Esophagus (tissue), 2 donors: Measurements from ENCODE around the gene ARHGAP6. TPM values are rescaled to one million over a fixed set of nuclear protein-coding genes. Genes with fewer than 3 reads are reported as not detected.

ENCODE experiments used
- H3K27ac ChIP-seq, 2 donors: one replicate each; pipeline ENCODE4 v1.5.1; 2013; ENCODE audit warnings: low read depth in 2 of 2, mild to moderate bottlenecking in 2 of 2, inconsistent platforms in 1 of 2, low read length in 1 of 2, moderate library complexity in 1 of 2
- H3K27me3 ChIP-seq, 2 donors: one replicate each; pipeline ENCODE4 v1.6.1; 2013; ENCODE audit warnings: low read length in 2 of 2, control low read depth in 1 of 2, mild to moderate bottlenecking in 1 of 2; ENCODE audit not compliant: insufficient read depth in 2 of 2, control insufficient read depth in 1 of 2
- H3K36me3 ChIP-seq, 2 donors: one replicate each; pipeline ENCODE4 v1.6.1; 2013; ENCODE audit warnings: low read length in 1 of 2; ENCODE audit not compliant: control insufficient read depth in 2 of 2, insufficient read depth in 2 of 2
- H3K4me1 ChIP-seq, 2 donors: one replicate each; pipeline ENCODE4 v1.6.1; 2013; ENCODE audit warnings: low read length in 1 of 2; ENCODE audit not compliant: control insufficient read depth in 2 of 2, insufficient read depth in 2 of 2
- H3K4me3 ChIP-seq, 2 donors: one replicate each; pipeline ENCODE4 v1.5.1; 2013; ENCODE audit warnings: low read length in 2 of 2, mild to moderate bottlenecking in 2 of 2, low read depth in 1 of 2, moderate library complexity in 1 of 2
- H3K9me3 ChIP-seq, 2 donors: one replicate each; pipeline ENCODE4 v1.6.1; 2013; ENCODE audit warnings: mild to moderate bottlenecking in 2 of 2, low read depth in 1 of 2, low read length in 1 of 2, moderate library complexity in 1 of 2; ENCODE audit not compliant: control insufficient read depth in 2 of 2, insufficient read depth in 1 of 2
- WGBS, 2 donors: extraction: QIAGEN DNeasy Blood & Tissue Kit; methylation state at CpG; one replicate each; pipeline ENCODE4 v1.1.7; 2013; 5-methylcytosine and 5-hydroxymethylcytosine counted together
- polyA plus RNA-seq, 2 donors: library from polyadenylated mRNA; stranded (reverse); fragments of 200-250 nt; gene quantifications; one replicate each; pipeline ENCODE4 v1.2.3, GENCODE V29; 2013
- donor health status: healthy with polysubstance abuse.
- donor health status: Bipolar disorder and iron deficiency.

ARHGAP6 gene
- polyA plus RNA-seq, 2 donors, result 0.98 to 1.7 TPM

DNA sequence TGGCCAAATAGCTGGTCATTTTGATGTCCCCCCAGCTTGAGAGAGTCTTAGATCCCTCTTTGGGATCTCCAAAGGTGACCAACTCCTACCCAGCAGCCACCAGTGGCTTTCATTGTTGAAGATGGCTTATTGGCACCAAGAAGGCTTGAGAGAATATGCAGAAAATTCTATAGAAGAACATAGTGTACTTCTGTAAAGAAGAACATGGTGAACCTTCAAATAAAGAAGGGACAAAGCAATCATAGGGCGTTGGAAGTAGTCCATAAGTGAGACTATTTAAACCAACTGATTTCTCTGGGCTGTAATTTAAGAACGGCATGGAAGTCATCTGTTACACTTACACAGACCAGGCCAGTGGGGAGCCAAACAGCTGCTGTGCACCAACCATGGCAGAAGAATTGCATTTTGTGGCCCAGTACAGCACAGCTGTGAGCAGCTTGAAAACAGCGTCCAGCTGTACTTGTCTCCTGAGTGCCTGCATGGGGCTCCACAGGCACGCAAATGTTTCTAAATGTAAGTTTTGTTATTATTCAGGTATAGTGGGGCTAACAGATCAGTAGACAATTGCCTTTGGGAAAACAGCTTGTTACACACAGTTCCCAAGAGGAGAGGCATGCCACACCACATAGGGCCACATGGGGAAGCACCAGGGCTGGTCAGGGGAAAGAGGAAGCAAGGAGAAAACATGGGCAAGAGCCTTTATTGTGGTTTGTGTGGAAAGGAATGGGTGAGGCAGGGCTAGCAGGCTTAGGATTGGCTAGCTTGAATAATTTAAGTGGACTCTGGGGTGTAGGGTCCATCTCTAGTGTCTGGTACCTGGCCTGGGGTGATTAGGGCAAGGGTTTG lies 125.0 kb downstream of the ARHGAP6 start:
- no peaks in the 10 kb centered on the region for H3K36me3 ChIP-seq
- H3K27ac ChIP-seq, result no peak overlapping the region
- H3K27me3 ChIP-seq, result no peaks in the 10 kb centered on the region
- H3K4me1 ChIP-seq, result no peaks in the 10 kb centered on the region
- no peaks in the 10 kb centered on the region for H3K9me3 ChIP-seq
- H3K4me3 ChIP-seq, result no peak overlapping the region
- WGBS, 2 donors, result 67 to 78% methylated on average over 4 of the region's 4 CpGs

DNA sequence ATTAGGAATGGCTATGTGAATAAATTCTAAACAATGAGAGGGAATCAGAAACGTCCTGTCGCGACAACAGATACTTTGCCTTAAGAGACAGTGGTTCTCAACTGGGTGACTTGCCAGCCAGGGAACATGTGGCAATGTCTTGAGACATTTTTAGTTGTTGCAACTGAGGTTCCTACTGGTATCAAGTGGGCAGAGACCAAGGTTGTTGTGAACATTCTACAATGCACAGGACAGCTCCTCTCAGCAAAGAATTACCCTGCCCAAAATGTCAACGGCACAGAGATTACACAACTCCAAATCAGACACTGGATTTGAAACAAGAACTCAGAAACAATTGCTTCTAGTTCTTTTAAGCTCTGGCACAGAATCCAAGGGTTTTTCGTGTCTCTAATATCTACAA lies 128.6 kb downstream of the ARHGAP6 start:
- H3K36me3 ChIP-seq, result no peaks in the 10 kb centered on the region
- no peak overlapping the region for H3K27ac ChIP-seq
- H3K4me3 ChIP-seq, result no peak overlapping the region
- no peaks in the 10 kb centered on the region for H3K27me3 ChIP-seq
- 46 to 52% methylated on average over 5 of the region's 5 CpGs for WGBS, 2 donors
- H3K9me3 ChIP-seq, result no peaks in the 10 kb centered on the region
- H3K4me1 ChIP-seq, result no peaks in the 10 kb centered on the region

DNA sequence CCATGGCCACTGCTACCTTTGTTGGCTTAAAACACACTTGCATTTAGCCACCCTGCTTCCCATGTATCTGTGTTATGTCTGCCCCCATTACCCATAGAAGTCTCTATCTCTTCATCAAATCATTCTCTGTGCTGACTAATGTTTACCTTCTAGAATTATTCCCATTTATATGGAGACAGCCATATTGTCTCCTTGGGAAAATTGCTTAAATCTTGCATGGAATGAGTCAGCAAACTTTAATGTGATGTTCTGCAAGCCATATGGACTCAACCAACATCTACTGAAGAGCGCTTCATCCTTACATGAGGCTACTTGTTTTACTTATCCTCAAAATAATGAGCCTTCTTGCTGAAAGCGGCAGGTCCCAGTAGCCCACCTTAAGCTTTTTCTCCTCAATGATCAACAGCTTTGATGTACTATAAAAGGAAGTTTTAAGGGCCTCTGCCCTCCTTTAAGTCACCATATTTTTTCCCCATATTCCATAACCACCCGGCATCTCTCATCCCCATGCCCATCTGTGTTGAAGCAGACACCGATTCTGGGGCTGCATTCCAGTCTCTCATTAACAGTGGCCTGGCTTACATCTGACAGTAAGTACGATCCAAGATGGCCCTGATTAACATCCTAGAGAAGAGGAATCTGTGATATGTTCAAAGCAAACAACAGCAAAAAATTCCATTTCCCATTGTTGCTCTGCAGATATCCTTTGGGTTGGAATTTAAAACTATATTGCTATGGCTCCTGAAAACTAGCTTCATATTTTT lies 130.4 kb downstream of the ARHGAP6 start:
- WGBS, 2 donors, result 77 to 78% methylated on average over 5 of the region's 5 CpGs
- H3K9me3 ChIP-seq, result no peaks in the 10 kb centered on the region
- no peaks in the 10 kb centered on the region for H3K36me3 ChIP-seq
- no peak overlapping the region for H3K4me3 ChIP-seq
- no peaks in the 10 kb centered on the region for H3K27me3 ChIP-seq
- H3K4me1 ChIP-seq, result no peaks in the 10 kb centered on the region
- H3K27ac ChIP-seq, result no peak overlapping the region

DNA sequence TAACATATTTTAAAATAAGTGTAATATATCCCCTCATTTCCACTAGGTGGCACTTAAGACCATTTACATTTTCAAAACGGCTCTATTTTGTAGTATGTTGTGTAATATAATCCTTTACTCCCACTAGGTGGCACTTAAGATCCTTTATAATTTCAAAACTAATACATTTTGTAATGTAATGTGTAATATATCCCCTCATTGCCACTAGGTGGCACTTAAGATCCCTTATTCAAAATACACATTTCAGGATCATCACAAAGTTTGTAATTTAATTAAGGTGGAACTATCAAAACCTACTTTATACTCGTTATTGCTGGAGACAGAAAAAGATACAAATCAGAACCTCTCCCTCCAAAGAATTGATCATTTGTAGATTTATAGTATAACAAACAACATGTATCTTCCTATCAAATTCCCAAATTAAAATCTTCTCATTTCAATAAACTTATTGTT lies 132.5 kb downstream of the ARHGAP6 start:
- H3K27ac ChIP-seq, result no peak overlapping the region
- H3K36me3 ChIP-seq, result no peaks in the 10 kb centered on the region
- H3K4me3 ChIP-seq, result no peak overlapping the region
- H3K9me3 ChIP-seq, result no peaks in the 10 kb centered on the region
- WGBS, 2 donors, result 0 to 2% methylated on average over 2 of the region's 2 CpGs
- no peaks in the 10 kb centered on the region for H3K4me1 ChIP-seq
- no peaks in the 10 kb centered on the region for H3K27me3 ChIP-seq

DNA sequence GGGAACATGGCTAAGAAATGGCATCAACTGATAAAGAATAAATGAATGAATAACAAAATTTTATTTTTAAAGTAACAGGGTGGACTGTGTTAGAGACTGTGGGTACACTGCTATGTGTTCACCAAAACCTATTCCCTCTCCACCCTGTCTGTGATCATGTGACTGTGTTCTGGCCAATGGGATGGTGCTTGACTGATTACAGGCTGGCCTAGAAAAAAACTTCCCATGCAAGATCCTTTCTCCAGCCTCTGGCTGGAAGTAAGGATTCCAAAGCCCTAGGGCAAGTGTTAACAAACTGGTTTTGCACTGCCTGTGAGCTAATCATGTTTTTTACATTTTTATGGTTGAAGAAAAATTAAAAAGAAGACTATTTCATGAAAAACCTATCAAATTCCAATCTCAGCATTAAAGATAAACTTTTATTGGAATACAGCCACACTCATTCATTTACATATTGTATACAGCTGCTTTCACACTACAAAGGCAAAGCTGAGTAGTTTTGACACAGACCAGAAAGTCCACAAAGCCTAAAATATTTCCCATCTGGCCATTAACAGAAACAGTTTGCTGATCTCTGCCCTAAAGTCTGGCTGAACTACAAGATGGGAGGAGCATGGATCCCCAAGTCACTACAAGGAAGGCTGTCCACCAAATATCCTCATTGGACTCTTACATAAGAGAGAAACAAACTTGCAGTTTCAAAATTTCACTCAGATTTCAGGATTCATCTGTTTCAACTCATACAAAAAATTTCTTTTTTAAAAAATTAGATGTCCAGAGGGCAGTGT lies 133.2 kb downstream of the ARHGAP6 start:
- no peaks in the 10 kb centered on the region for H3K9me3 ChIP-seq
- H3K27me3 ChIP-seq, result no peaks in the 10 kb centered on the region
- H3K36me3 ChIP-seq, result no peaks in the 10 kb centered on the region
- no peak overlapping the region for H3K27ac ChIP-seq
- H3K4me1 ChIP-seq, result no peaks in the 10 kb centered on the region
- H3K4me3 ChIP-seq, result no peak overlapping the region

DNA sequence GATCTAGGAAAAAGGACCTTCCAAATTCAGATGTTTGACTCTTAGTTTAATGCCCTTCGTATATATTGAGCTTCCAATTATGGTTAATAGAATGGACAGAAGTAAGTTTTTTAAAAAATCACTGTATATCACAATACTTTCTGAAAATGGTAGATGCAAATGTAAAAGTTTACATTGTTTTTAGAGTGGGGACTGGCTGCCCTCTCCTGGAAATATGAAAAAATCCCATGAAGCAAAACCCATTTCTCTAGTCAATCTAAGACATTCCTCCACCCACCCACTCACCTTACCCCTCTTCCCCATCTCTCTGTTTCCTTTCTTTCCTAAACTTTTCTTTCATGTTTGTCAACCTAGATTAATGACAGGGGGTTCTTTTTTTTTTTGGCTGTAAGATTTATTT lies 134.5 kb downstream of the ARHGAP6 start:
- Histone ChIP-seq H3K9me3 (no peaks in the 10 kb centered on the region), H3K4me1 (no peaks in the 10 kb centered on the region), H3K4me3 (no peak overlapping the region), H3K36me3 (no peaks in the 10 kb centered on the region), H3K27ac (no peak overlapping the region), H3K27me3 (no peaks in the 10 kb centered on the region)
- WGBS, 2 donors, result 29 to 36% methylated on average over 1 of the region's 1 CpG

DNA sequence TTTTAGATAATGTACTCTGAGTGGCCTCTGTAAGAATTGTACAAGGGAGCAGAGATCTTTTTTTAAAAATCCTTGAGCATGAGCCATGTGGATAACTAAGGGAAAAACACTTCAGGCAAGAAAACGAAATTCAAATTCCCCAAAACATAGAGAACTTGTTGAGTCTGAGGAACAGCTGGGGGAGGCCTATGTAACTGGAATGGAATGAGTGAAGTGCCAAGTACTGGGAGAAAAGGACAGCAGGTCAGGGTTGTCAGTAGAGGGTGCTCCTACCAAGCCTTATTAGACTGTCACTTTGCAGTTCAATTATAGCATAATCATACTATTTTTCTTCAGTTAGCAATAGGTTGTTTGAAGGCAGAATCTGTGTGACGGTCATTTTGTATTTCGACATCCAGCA lies 135.1 kb downstream of the ARHGAP6 start:
- Histone ChIP-seq H3K4me3 (no peak overlapping the region), H3K9me3 (no peaks in the 10 kb centered on the region), H3K36me3 (no peaks in the 10 kb centered on the region), H3K27me3 (no peaks in the 10 kb centered on the region), H3K4me1 (no peaks in the 10 kb centered on the region), H3K27ac (no peak overlapping the region)
- WGBS, 2 donors, result 63 to 72% methylated on average over 3 of the region's 3 CpGs

DNA sequence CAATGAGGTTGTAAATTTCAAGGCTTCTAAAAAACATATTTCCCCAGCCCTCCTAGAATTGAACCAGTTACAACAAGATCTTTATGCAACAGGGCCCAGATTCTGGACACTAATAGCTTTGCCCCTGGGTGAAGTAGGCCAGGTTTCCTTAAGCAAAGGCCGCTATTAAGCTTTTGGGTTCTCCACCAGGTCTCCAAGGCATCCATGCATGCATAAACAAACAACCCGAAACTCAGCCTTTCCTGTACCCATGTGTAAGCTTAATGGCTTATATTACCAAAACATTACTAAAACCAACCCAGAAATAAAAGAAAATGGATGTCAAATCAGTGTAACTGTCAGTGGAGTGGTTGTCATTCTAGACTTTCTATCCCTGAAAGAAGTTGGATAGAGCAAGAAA lies 137.1 kb downstream of the ARHGAP6 start:
- H3K27me3 ChIP-seq, result no peaks in the 10 kb centered on the region
- 54 to 70% methylated on average over 2 of the region's 2 CpGs for WGBS, 2 donors

DNA sequence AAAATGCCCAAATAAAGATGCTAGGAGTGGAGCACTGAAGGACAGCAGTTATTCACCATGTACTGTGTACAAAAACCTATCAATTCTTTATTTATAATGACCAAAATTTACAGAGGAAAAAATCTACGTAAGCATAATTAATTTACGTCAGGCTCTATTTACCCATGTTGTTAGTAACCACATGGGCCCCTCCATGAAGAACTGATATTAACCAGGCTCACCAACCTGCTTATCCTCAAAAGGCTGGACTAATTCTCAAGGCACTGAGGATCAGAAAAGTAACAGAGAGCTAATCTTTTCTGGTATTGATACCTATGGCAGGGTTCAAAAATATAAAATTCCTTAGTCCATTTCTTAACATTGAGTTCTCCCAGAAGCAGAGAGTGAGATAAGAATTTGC lies 140.0 kb downstream of the ARHGAP6 start:
- 88 to 90% methylated on average over 2 of the region's 2 CpGs for WGBS, 2 donors
- H3K27me3 ChIP-seq, result no peaks in the 10 kb centered on the region
- no peak overlapping the region for H3K27ac ChIP-seq

More for the DNA sequence above, 137.1 kb downstream of the ARHGAP6 start:
- Histone ChIP-seq H3K4me3 (no peak overlapping the region), H3K27ac (no peak overlapping the region), H3K9me3 (no peaks in the 10 kb centered on the region), H3K4me1 (no peaks in the 10 kb centered on the region), H3K36me3 (no peaks in the 10 kb centered on the region)

More for the DNA sequence above, 140.0 kb downstream of the ARHGAP6 start:
- H3K4me3 ChIP-seq, result no peak overlapping the region
- H3K4me1 ChIP-seq, result no peaks in the 10 kb centered on the region
- H3K36me3 ChIP-seq, result no peaks in the 10 kb centered on the region
- H3K9me3 ChIP-seq, result no peaks in the 10 kb centered on the region
